Measurements from ENCODE around the gene DPF1. TPM values are rescaled to one million over a fixed set of nuclear protein-coding genes. Genes with fewer than 3 reads are reported as not detected.

The DPF1 gene
- total RNA-seq, 2 experiments from 2014 or later, result 0.41 to 0.77 TPM

- CTCF ChIA-PET, result no interaction called here
- Mint-ChIP-seq H3K9me3 (no peaks in the 10 kb centered on the region), H3K27me3 (ENCODE audit: low read depth) (peaks cover 54% of the 10 kb centered on the region), H3K4me3 (no peak overlapping the region), H3K27ac (no peak overlapping the region), H3K4me1 (ENCODE audit: low read depth) (peaks cover 21% of the 10 kb centered on the region), H3K36me3 (ENCODE audit: low read depth) (peaks cover 3% of the 10 kb centered on the region)
- intact Hi-C loops (cut with micrococcal nuclease), result no loop called here
- no peak for DNase-seq
These were observed 10.6 kb downstream of the DPF1 start for GRCh38 chr19:38213469-38213868.

GRCh38 chr19:38211766-38212165, 12.3 kb downstream of the DPF1 start:
- Mint-ChIP-seq H3K27ac (no peak overlapping the region), H3K4me1 (ENCODE audit: low read depth) (peaks cover 21% of the 10 kb centered on the region), H3K27me3 (ENCODE audit: low read depth) (peaks cover 49% of the 10 kb centered on the region), H3K9me3 (no peaks in the 10 kb centered on the region), H3K36me3 (ENCODE audit: low read depth) (peaks cover 3% of the 10 kb centered on the region), H3K4me3 (no peak overlapping the region)
- intact Hi-C loops (cut with micrococcal nuclease), result no loop called here
- CTCF ChIA-PET, result interaction anchor here (0.6 kb wide), 1 partner anchor 1141 kb away, joined by 4 read pairs; no protein-coding TSS in a partner anchor
- DNase-seq, result no peak

- CTCF ChIA-PET, result interaction anchor here (0.6 kb wide), 1 partner anchor 1141 kb away, joined by 4 read pairs; no protein-coding TSS in a partner anchor
- Mint-ChIP-seq H3K9me3 (no peaks in the 10 kb centered on the region), H3K4me3 (no peak overlapping the region), H3K27ac (no peak overlapping the region), H3K36me3 (ENCODE audit: low read depth) (peaks cover 3% of the 10 kb centered on the region), H3K4me1 (ENCODE audit: low read depth) (peaks cover 21% of the 10 kb centered on the region), H3K27me3 (ENCODE audit: low read depth) (peaks cover 49% of the 10 kb centered on the region)
- no peak for DNase-seq
- intact Hi-C loops (cut with micrococcal nuclease), result no loop called here
These were observed 12.9 kb downstream of the DPF1 start for GRCh38 chr19:38211151-38211591.

GRCh38 chr19:38210458-38210987, 13.5 kb downstream of the DPF1 start:
- CTCF ChIA-PET, result no interaction called here
- H3K27me3 Mint-ChIP-seq (ENCODE audit: low read depth), result peaks cover 42% of the 10 kb centered on the region
- no peak overlapping the region for H3K27ac Mint-ChIP-seq
- no peaks in the 10 kb centered on the region for H3K9me3 Mint-ChIP-seq
- intact Hi-C loops (cut with micrococcal nuclease), result loop anchor here (1.0 kb wide), 1 partner anchor 8 kb away; no protein-coding TSS in a partner anchor
- DNase-seq, result no peak
- H3K4me1 Mint-ChIP-seq (ENCODE audit: low read depth), result peaks cover 21% of the 10 kb centered on the region
- H3K4me3 Mint-ChIP-seq, result no peak overlapping the region
- peaks cover 3% of the 10 kb centered on the region for H3K36me3 Mint-ChIP-seq (ENCODE audit: low read depth)

GRCh38 chr19:38209671-38210457, 14.2 kb downstream of the DPF1 start:
- no peak overlapping the region for H3K4me3 Mint-ChIP-seq
- no peak overlapping the region for H3K27ac Mint-ChIP-seq
- no peaks in the 10 kb centered on the region for H3K9me3 Mint-ChIP-seq
- DNase-seq, result no peak
- peaks cover 41% of the 10 kb centered on the region for H3K27me3 Mint-ChIP-seq (ENCODE audit: low read depth)
- H3K4me1 Mint-ChIP-seq (ENCODE audit: low read depth), result peaks cover 21% of the 10 kb centered on the region
- intact Hi-C loops (cut with micrococcal nuclease), result loop anchor here (1.0 kb wide), 1 partner anchor 8 kb away; no protein-coding TSS in a partner anchor
- H3K36me3 Mint-ChIP-seq (ENCODE audit: low read depth), result peaks cover 3% of the 10 kb centered on the region
- CTCF ChIA-PET, result interaction anchor here (0.5 kb wide), 1 partner anchor 23 kb away, joined by 3 read pairs; no protein-coding TSS in a partner anchor

- H3K36me3 Mint-ChIP-seq (ENCODE audit: low read depth), result peaks cover 6% of the 10 kb centered on the region
- H3K27ac Mint-ChIP-seq, result no peak overlapping the region
- no peaks in the 10 kb centered on the region for H3K9me3 Mint-ChIP-seq
- CTCF ChIA-PET, result interaction anchor here (0.5 kb wide), 1 partner anchor 24 kb away, joined by 3 read pairs; no protein-coding TSS in a partner anchor
- DNase-seq, result no peak
- peaks cover 16% of the 10 kb centered on the region for H3K4me1 Mint-ChIP-seq (ENCODE audit: low read depth)
- no peak overlapping the region for H3K4me3 Mint-ChIP-seq
- intact Hi-C loops (cut with micrococcal nuclease), result no loop called here
- H3K27me3 Mint-ChIP-seq (ENCODE audit: low read depth), result peaks cover 37% of the 10 kb centered on the region
These were observed 14.9 kb downstream of the DPF1 start for GRCh38 chr19:38209152-38209551.

GRCh38 chr19:38208571-38208970, 15.5 kb downstream of the DPF1 start:
- Mint-ChIP-seq H3K27me3 (ENCODE audit: low read depth) (peaks cover 31% of the 10 kb centered on the region), H3K9me3 (no peaks in the 10 kb centered on the region), H3K36me3 (ENCODE audit: low read depth) (peaks cover 6% of the 10 kb centered on the region), H3K4me1 (ENCODE audit: low read depth) (peaks cover 11% of the 10 kb centered on the region), H3K4me3 (no peak overlapping the region), H3K27ac (no peak overlapping the region)
- no peak for DNase-seq
- intact Hi-C loops (cut with micrococcal nuclease), result no loop called here
- CTCF ChIA-PET, result no interaction called here

GRCh38 chr19:38207543-38207942, 16.5 kb downstream of the DPF1 start:
- no peak for DNase-seq
- peaks cover 21% of the 10 kb centered on the region for H3K27me3 Mint-ChIP-seq (ENCODE audit: low read depth)
- no peak overlapping the region for H3K27ac Mint-ChIP-seq
- peaks cover 9% of the 10 kb centered on the region for H3K36me3 Mint-ChIP-seq (ENCODE audit: low read depth)
- no peak overlapping the region for H3K4me3 Mint-ChIP-seq
- no peaks in the 10 kb centered on the region for H3K9me3 Mint-ChIP-seq
- CTCF ChIA-PET, result no interaction called here
- intact Hi-C loops (cut with micrococcal nuclease), result no loop called here
- H3K4me1 Mint-ChIP-seq (ENCODE audit: low read depth), result peaks cover 10% of the 10 kb centered on the region

- H3K36me3 Mint-ChIP-seq (ENCODE audit: low read depth), result peaks cover 10% of the 10 kb centered on the region
These were observed 17.1 kb downstream of the DPF1 start for GRCh38 chr19:38206928-38207327.

GRCh38 chr19:38206006-38206745, 17.8 kb downstream of the DPF1 start:
- H3K9me3 Mint-ChIP-seq, result no peaks in the 10 kb centered on the region
- H3K4me1 Mint-ChIP-seq (ENCODE audit: low read depth), result peaks cover 10% of the 10 kb centered on the region
- intact Hi-C loops (cut with micrococcal nuclease), result no loop called here
- CTCF ChIA-PET, result interaction anchor here (0.6 kb wide), 1 partner anchor 299 kb away, joined by 4 read pairs; the partner anchor contains the start of gene SIPA1L3
- no peak for DNase-seq
- H3K4me3 Mint-ChIP-seq, result no peak overlapping the region
- H3K27ac Mint-ChIP-seq, result no peak overlapping the region
- H3K27me3 Mint-ChIP-seq (ENCODE audit: low read depth), result peaks cover 21% of the 10 kb centered on the region
- peaks cover 13% of the 10 kb centered on the region for H3K36me3 Mint-ChIP-seq (ENCODE audit: low read depth)

More at GRCh38 chr19:38206928-38207327, 17.1 kb downstream of the DPF1 start:
- DNase-seq, result no peak
- Mint-ChIP-seq H3K4me1 (ENCODE audit: low read depth) (peaks cover 10% of the 10 kb centered on the region), H3K27ac (no peak overlapping the region), H3K9me3 (no peaks in the 10 kb centered on the region), H3K27me3 (ENCODE audit: low read depth) (peaks cover 21% of the 10 kb centered on the region), H3K4me3 (no peak overlapping the region)
- intact Hi-C loops (cut with micrococcal nuclease), result no loop called here
- CTCF ChIA-PET, result interaction anchor here (0.6 kb wide), 1 partner anchor 300 kb away, joined by 4 read pairs; the partner anchor contains the start of gene SIPA1L3

- Mint-ChIP-seq H3K27me3 (ENCODE audit: low read depth) (peaks cover 9% of the 10 kb centered on the region), H3K9me3 (no peaks in the 10 kb centered on the region), H3K36me3 (ENCODE audit: low read depth) (peaks cover 11% of the 10 kb centered on the region), H3K4me1 (ENCODE audit: low read depth) (peaks cover 1% of the 10 kb centered on the region), H3K4me3 (no peak overlapping the region), H3K27ac (no peak overlapping the region)
- intact Hi-C loops (cut with micrococcal nuclease), result no loop called here
- DNase-seq, result no peak
- CTCF ChIA-PET, result no interaction called here
These were observed 19.3 kb downstream of the DPF1 start for GRCh38 chr19:38204728-38205127.

- DNase-seq, result no peak
- H3K27me3 Mint-ChIP-seq (ENCODE audit: low read depth), result peaks cover 4% of the 10 kb centered on the region
- CTCF ChIA-PET, result no interaction called here
- intact Hi-C loops (cut with micrococcal nuclease), result no loop called here
- no peak overlapping the region for H3K4me3 Mint-ChIP-seq
- H3K4me1 Mint-ChIP-seq (ENCODE audit: low read depth), result no peaks in the 10 kb centered on the region
- peaks cover 10% of the 10 kb centered on the region for H3K36me3 Mint-ChIP-seq (ENCODE audit: low read depth)
- no peak overlapping the region for H3K27ac Mint-ChIP-seq
- no peaks in the 10 kb centered on the region for H3K9me3 Mint-ChIP-seq
These were observed 19.9 kb downstream of the DPF1 start for GRCh38 chr19:38204096-38204495.

Data from activated naive CD4-positive, alpha-beta T cell treated with anti-CD3 and anti-CD28 coated beads for 36 hours (primary cell).